NT2/D1 (cell line): ENCODE results near the gene KLHL6.

Experiments
- YY1 ChIP-seq: IDR thresholded peaks from 2 replicates; pipeline ENCODE4 v1.6.1; 2011; ENCODE audit not compliant: insufficient read length, insufficient read depth
- ZNF274 ChIP-seq: IDR thresholded peaks from 2 replicates; pipeline ENCODE4 v1.6.1; 2011; ENCODE audit warnings: mild to moderate bottlenecking, low read depth, low read length

GRCh38 chr3:183592821-183593220 lies 37.3 kb upstream of the KLHL6 start:
- no peak for TF ChIP-seq YY1
- no peak for TF ChIP-seq ZNF274
